HFFc6 (cell line): ENCODE measurements around the gene KRTAP5-8. TPM values are rescaled to one million over a fixed set of nuclear protein-coding genes. Genes with fewer than 3 reads are reported as not detected.

ENCODE experiments used
- DNase-seq: peaks from one replicate; pipeline ENCODE4 v3.0.0-alpha.2; 2018
- H3K27ac Mint-ChIP-seq: 2 replicates; pipeline ENCODE4 v1.8.0; 2020; ENCODE audit warnings: mild to moderate bottlenecking, mixed read lengths
- H3K27me3 Mint-ChIP-seq: 2 replicates; pipeline ENCODE4 v1.8.0; 2021; ENCODE audit warnings: mild to moderate bottlenecking, moderate library complexity, mixed read lengths; ENCODE audit not compliant: insufficient read depth
- H3K36me3 Mint-ChIP-seq: 2 replicates; pipeline ENCODE4 v1.8.0; 2021; ENCODE audit warnings: low read depth, mixed read lengths
- H3K4me1 Mint-ChIP-seq: 2 replicates; pipeline ENCODE4 v1.8.0; 2020; ENCODE audit warnings: low read depth, mixed read lengths
- H3K4me3 Mint-ChIP-seq: 2 replicates; pipeline ENCODE4 v1.8.0; 2020; ENCODE audit warnings: mild to moderate bottlenecking, moderate library complexity, mixed read lengths
- H3K9me3 Mint-ChIP-seq: 2 replicates; pipeline ENCODE4 v1.8.0; 2020; ENCODE audit warnings: mild to moderate bottlenecking, mixed read lengths
- total RNA-seq, 6 experiments: library from RNA; stranded (reverse); fragmentation: NEBNext Ultra II Directional; extraction: Animal tissue kit (Norgen Biotek cat#: 25700); gene quantifications; 2 replicates in 1 of 6; 3 replicates in 5 of 6; pipeline ENCODE4 v1.2.3, GENCODE V29; 2021
- TF ChIP-seq, protein P1 (sequence below): fragments of 200-600 bp; sonication (generic); IDR thresholded peaks from 2 replicates; pipeline ENCODE4 v1.5.0; 2021; ENCODE audit warnings: antibody characterized with exemption, mild to moderate bottlenecking

Gene KRTAP5-8
- total RNA-seq, 6 experiments from 2014 or later = not detected

DNA sequence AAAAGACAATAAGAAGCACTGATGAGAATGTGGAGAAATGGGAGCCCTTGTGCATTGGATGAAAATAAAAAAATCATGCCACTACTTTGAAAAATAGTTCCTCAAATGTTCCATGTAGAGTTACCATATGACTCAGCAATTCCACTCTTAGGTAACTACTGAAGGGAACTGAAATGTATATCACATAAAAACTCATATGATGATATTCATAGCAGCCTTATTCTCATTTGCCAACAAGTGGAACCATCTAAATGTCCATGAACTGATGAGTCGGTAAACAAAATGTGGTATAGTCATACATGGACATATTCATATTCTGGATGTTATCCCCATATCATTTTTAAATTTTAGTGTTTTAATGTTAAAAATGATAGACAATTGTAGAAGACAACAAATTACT lies 13.9 kb downstream of the KRTAP5-8 start:
- no peaks in the 10 kb centered on the region for H3K4me1 Mint-ChIP-seq
- H3K27me3 Mint-ChIP-seq = peaks cover 13% of the 10 kb centered on the region
- no peak overlapping the region for H3K27ac Mint-ChIP-seq
- DNase-seq = no peak
- no peaks in the 10 kb centered on the region for H3K9me3 Mint-ChIP-seq
- TF ChIP-seq, protein P1, sequence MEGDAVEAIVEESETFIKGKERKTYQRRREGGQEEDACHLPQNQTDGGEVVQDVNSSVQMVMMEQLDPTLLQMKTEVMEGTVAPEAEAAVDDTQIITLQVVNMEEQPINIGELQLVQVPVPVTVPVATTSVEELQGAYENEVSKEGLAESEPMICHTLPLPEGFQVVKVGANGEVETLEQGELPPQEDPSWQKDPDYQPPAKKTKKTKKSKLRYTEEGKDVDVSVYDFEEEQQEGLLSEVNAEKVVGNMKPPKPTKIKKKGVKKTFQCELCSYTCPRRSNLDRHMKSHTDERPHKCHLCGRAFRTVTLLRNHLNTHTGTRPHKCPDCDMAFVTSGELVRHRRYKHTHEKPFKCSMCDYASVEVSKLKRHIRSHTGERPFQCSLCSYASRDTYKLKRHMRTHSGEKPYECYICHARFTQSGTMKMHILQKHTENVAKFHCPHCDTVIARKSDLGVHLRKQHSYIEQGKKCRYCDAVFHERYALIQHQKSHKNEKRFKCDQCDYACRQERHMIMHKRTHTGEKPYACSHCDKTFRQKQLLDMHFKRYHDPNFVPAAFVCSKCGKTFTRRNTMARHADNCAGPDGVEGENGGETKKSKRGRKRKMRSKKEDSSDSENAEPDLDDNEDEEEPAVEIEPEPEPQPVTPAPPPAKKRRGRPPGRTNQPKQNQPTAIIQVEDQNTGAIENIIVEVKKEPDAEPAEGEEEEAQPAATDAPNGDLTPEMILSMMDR = no peak
- H3K36me3 Mint-ChIP-seq = no peaks in the 10 kb centered on the region
- no peak overlapping the region for H3K4me3 Mint-ChIP-seq

DNA sequence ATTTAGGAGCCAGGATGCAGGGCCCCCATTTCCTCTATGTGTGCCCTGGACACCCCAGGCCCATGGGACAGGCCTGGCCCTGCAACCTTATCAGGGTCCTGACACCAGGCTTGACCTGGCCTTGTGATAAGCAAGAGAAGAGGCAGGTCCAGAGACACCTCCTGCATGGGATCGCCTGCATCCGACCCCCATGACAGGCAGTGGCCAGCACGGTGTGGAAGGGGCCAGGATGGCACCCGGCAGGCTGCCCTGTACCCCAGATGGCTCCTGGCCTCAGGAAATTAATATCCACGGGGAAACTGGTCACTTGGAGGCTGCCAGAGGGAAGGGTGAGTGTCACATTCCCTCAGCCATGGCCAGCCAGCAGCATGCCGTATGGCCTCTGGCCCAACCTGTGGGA lies 17.2 kb downstream of the KRTAP5-8 start:
- H3K4me1 Mint-ChIP-seq = no peaks in the 10 kb centered on the region
- DNase-seq = no peak
- no peaks in the 10 kb centered on the region for H3K9me3 Mint-ChIP-seq
- H3K36me3 Mint-ChIP-seq = no peaks in the 10 kb centered on the region
- TF ChIP-seq, protein P1 = no peak
- peaks cover 14% of the 10 kb centered on the region for H3K27me3 Mint-ChIP-seq
- no peak overlapping the region for H3K27ac Mint-ChIP-seq
- no peak overlapping the region for H3K4me3 Mint-ChIP-seq

- Mint-ChIP-seq H3K27me3 (peaks cover 12% of the 10 kb centered on the region), H3K27ac (no peak overlapping the region), H3K9me3 (no peaks in the 10 kb centered on the region), H3K4me1 (no peaks in the 10 kb centered on the region), H3K4me3 (no peak overlapping the region), H3K36me3 (no peaks in the 10 kb centered on the region)
- DNase-seq = no peak
- TF ChIP-seq, protein P1 = no peak
Measured at GRCh38 chr11:71555508-71555907, 17.7 kb downstream of the KRTAP5-8 start.

GRCh38 chr11:71556018-71556417 lies 18.2 kb downstream of the KRTAP5-8 start:
- Mint-ChIP-seq H3K9me3 (no peaks in the 10 kb centered on the region), H3K4me1 (no peaks in the 10 kb centered on the region), H3K27me3 (peaks cover 10% of the 10 kb centered on the region), H3K27ac (no peak overlapping the region), H3K36me3 (no peaks in the 10 kb centered on the region), H3K4me3 (no peak overlapping the region)
- TF ChIP-seq, protein P1 = no peak
- DNase-seq = no peak

GRCh38 chr11:71557257-71557656 lies 19.4 kb downstream of the KRTAP5-8 start:
- no peak for DNase-seq
- H3K27me3 Mint-ChIP-seq = peaks cover 10% of the 10 kb centered on the region
- TF ChIP-seq, protein P1 = no peak
- H3K9me3 Mint-ChIP-seq = no peaks in the 10 kb centered on the region; the same call in 1 of the 2 replicates
- H3K27ac Mint-ChIP-seq = no peak overlapping the region
- no peaks in the 10 kb centered on the region for H3K36me3 Mint-ChIP-seq
- no peak overlapping the region for H3K4me3 Mint-ChIP-seq
- H3K4me1 Mint-ChIP-seq = no peaks in the 10 kb centered on the region

GRCh38 chr11:71558996-71559395 lies 21.2 kb downstream of the KRTAP5-8 start:
- no peak overlapping the region for H3K27ac Mint-ChIP-seq
- no peak overlapping the region for H3K4me3 Mint-ChIP-seq
- peaks cover 17% of the 10 kb centered on the region for H3K27me3 Mint-ChIP-seq
- no peaks in the 10 kb centered on the region; the same call in 1 of the 2 replicates for H3K9me3 Mint-ChIP-seq
- peaks cover 9% of the 10 kb centered on the region for H3K4me1 Mint-ChIP-seq
- no peak for DNase-seq
- TF ChIP-seq, protein P1 = no peak
- H3K36me3 Mint-ChIP-seq = no peaks in the 10 kb centered on the region
